IMR-90 (cell line): Measurements from ENCODE around the gene MEGF8. TPM values are rescaled to one million over a fixed set of nuclear protein-coding genes. Genes with fewer than 3 reads are reported as not detected.

Experiments
- ATAC-seq: fragments of 200-7000 bp; cut with Tn5 transposase; 2 replicates; pipeline ENCODE4 v1.9.1; 2020; ENCODE audit warnings: low read depth, mild to moderate bottlenecking, moderate library complexity
- BruUV-seq: library from RNA; stranded (reverse); fragments of 400-500 nt; replicated peaks from 2 replicates; lab custom pipeline; 2021; lab: Mats Ljungman, UMichigan
- CTCF ChIA-PET: fragments of 300-600 bp; formaldehyde crosslinking; extraction: SDS; loops from one replicate; lab custom pipeline; 2021; ENCODE audit warnings: antibody characterized with exemption; lab: Yijun Ruan, JAX
- POLR2A ChIA-PET: fragments of 300-600 bp; sonication (Branson Sonifier 250); formaldehyde crosslinking; loops from one replicate; lab custom pipeline; 2022; ENCODE audit warnings: antibody characterized with exemption; ENCODE audit not compliant: unreplicated experiment; lab: Charles Lee
- DNase-seq: peaks from one replicate; pipeline ENCODE4 v3.0.0; 2013
- H2AFZ ChIP-seq: replicated peaks from 2 replicates; pipeline ENCODE3; 2013; ENCODE audit warnings: low read length, mild to moderate bottlenecking; ENCODE audit not compliant: poor library complexity
- H2AK5ac ChIP-seq: 2 replicates; pipeline ENCODE4 v1.6.1; 2013; ENCODE audit warnings: low read depth, low read length, inconsistent platforms
- H2AK9ac ChIP-seq: replicated peaks from 2 replicates; pipeline ENCODE3; 2013; ENCODE audit warnings: mild to moderate bottlenecking, low read depth, low read length, moderate library complexity; ENCODE audit not compliant: poor library complexity
- H2BK120ac ChIP-seq: 2 replicates; pipeline ENCODE4 v1.6.1; 2013; ENCODE audit warnings: low read depth, low read length, inconsistent platforms
- H2BK15ac ChIP-seq: 3 replicates; pipeline ENCODE4 v1.6.1; 2013; ENCODE audit warnings: low read depth, low read length, inconsistent platforms
- H2BK20ac ChIP-seq: 2 replicates; pipeline ENCODE4 v1.6.1; 2013; ENCODE audit warnings: low read depth, mild to moderate bottlenecking, inconsistent platforms, low read length, moderate library complexity
- H2BK5ac ChIP-seq: 2 replicates; pipeline ENCODE4 v1.6.1; 2013; ENCODE audit warnings: mild to moderate bottlenecking, low read depth, low read length, inconsistent platforms; ENCODE audit not compliant: poor library complexity, severe bottlenecking
- H3K14ac ChIP-seq: replicated peaks from 2 replicates; pipeline ENCODE4 v1.6.1; 2013; ENCODE audit warnings: low read depth, low read length, inconsistent platforms
- H3K18ac ChIP-seq: 2 replicates; pipeline ENCODE4 v1.6.1; 2013; ENCODE audit warnings: low read depth, low read length, control low read depth
- H3K23ac ChIP-seq: 2 replicates; pipeline ENCODE4 v1.6.1; 2013; ENCODE audit warnings: low read depth, low read length, inconsistent platforms
- H3K27ac ChIP-seq: 2 replicates; pipeline ENCODE4 v1.5.1; 2013; ENCODE audit warnings: mild to moderate bottlenecking, control low read depth, low read length; ENCODE audit not compliant: insufficient read depth
- H3K27me3 ChIP-seq: 2 replicates; pipeline ENCODE4 v1.6.1; 2013; ENCODE audit warnings: low read length; ENCODE audit not compliant: control insufficient read depth, insufficient read depth
- H3K36me3 ChIP-seq: 2 replicates; pipeline ENCODE4 v1.6.1; 2013; ENCODE audit warnings: low read length, mixed read lengths; ENCODE audit not compliant: control insufficient read depth, insufficient read depth
- H3K4ac ChIP-seq: 2 replicates; pipeline ENCODE4 v1.6.1; 2013; ENCODE audit warnings: low read depth, low read length, inconsistent platforms
- H3K4me1 ChIP-seq: 2 replicates; pipeline ENCODE4 v1.6.1; 2013; ENCODE audit warnings: low read length, mixed read lengths; ENCODE audit not compliant: control insufficient read depth, insufficient read depth
- H3K4me2 ChIP-seq: 2 replicates; pipeline ENCODE4 v1.6.1; 2013; ENCODE audit warnings: low read depth, mild to moderate bottlenecking, control low read depth, low read length, moderate library complexity
- H3K4me3 ChIP-seq: 2 replicates; pipeline ENCODE4 v1.5.1; 2013; ENCODE audit warnings: low read depth, mild to moderate bottlenecking, control low read depth, low read length, moderate library complexity; ENCODE audit not compliant: insufficient read depth
- H3K56ac ChIP-seq: 2 replicates; pipeline ENCODE4 v1.6.1; 2013; ENCODE audit warnings: low read length, inconsistent platforms; ENCODE audit not compliant: insufficient read depth; ENCODE audit errors: extremely low read depth
- H3K79me1 ChIP-seq, 2 experiments: 2 replicates each; pipeline ENCODE4 v1.6.1; 2013; ENCODE audit warnings: low read length in 2 of 2, inconsistent platforms in 1 of 2, low read depth in 1 of 2
- H3K9ac ChIP-seq: 2 replicates; pipeline ENCODE4 v1.6.1; 2013; ENCODE audit warnings: low read depth, low read length, control low read depth
- H3K9me1 ChIP-seq: 2 replicates; pipeline ENCODE4 v1.6.1; 2013; ENCODE audit warnings: low read length, inconsistent platforms; ENCODE audit not compliant: insufficient read depth
- H3K9me3 ChIP-seq: 2 replicates; pipeline ENCODE4 v1.6.1; 2013; ENCODE audit warnings: low read length; ENCODE audit not compliant: control insufficient read depth, insufficient read depth
- H4K20me1 ChIP-seq: 2 replicates; pipeline ENCODE4 v1.6.1; 2013; ENCODE audit warnings: low read length, inconsistent platforms; ENCODE audit not compliant: insufficient read depth
- H4K5ac ChIP-seq: 2 replicates; pipeline ENCODE4 v1.6.1; 2013; ENCODE audit warnings: mild to moderate bottlenecking, low read depth, low read length, control low read depth
- H4K8ac ChIP-seq, 2 experiments: 2 replicates each; pipeline ENCODE4 v1.6.1; 2013; ENCODE audit warnings: low read depth in 2 of 2, low read length in 2 of 2, control low read depth in 1 of 2, inconsistent platforms in 1 of 2
- H4K91ac ChIP-seq: 2 replicates; pipeline ENCODE4 v1.6.1; 2013; ENCODE audit warnings: low read depth, low read length, inconsistent platforms; ENCODE audit not compliant: insufficient read depth
- CEBPB ChIP-seq: IDR thresholded peaks from 2 replicates; pipeline ENCODE4 v1.6.1; 2012; ENCODE audit warnings: low read depth, low read length, improper control_type of control experiment
- CTCF ChIP-seq: conservative IDR thresholded peaks from 2 replicates; pipeline ENCODE4 v1.5.1; 2012; ENCODE audit warnings: mild to moderate bottlenecking, low read depth, low read length, improper control_type of control experiment
- NFE2L2 ChIP-seq: fragments of 150-350 bp; IDR thresholded peaks from 2 replicates; pipeline ENCODE4 v1.6.1; 2016; ENCODE audit warnings: low read depth, mild to moderate bottlenecking, low read length
- POLR2A ChIP-seq: IDR thresholded peaks from 2 replicates; pipeline ENCODE4 v1.6.1; 2012; ENCODE audit warnings: mild to moderate bottlenecking, low read depth, low read length
- RAD21 ChIP-seq: IDR thresholded peaks from 2 replicates; pipeline ENCODE4 v1.6.1; 2012; ENCODE audit warnings: low read length, improper control_type of control experiment
- SMC3 ChIP-seq: fragments of 150-350 bp; IDR thresholded peaks from 2 replicates; pipeline ENCODE4 v1.6.1; 2016; ENCODE audit warnings: low read depth, mild to moderate bottlenecking, antibody characterized with exemption, low read length, moderate library complexity
- WGBS, 2 experiments: methylation state at CpG; one replicate each; pipeline versions ENCODE4 v1.1.5 to v1.1.7; 2013; ENCODE audit warnings: missing lambda C conversion rate in 2 of 2; ENCODE audit not compliant: insufficient read length in 1 of 2; ENCODE audit errors: extremely low coverage in 2 of 2; 5-methylcytosine and 5-hydroxymethylcytosine counted together
- dilution Hi-C: fragments of 300-500 bp; cut with HindIII; formaldehyde crosslinking; loops from one replicate; pipeline ENCODE4 v1.14.3; 2018; ENCODE audit warnings: low sequenced_read_pairs; ENCODE audit not compliant: unreplicated experiment
- in situ Hi-C: fragments of 300-500 bp; cut with MboI; formaldehyde crosslinking; loops from 3 replicates; pipeline ENCODE4 v1.14.3; 2019; ENCODE audit warnings: low sequenced_read_pairs, inconsistent platforms, mixed read lengths
- intact Hi-C: fragments of 100-400 bp; cut with micrococcal nuclease; formaldehyde crosslinking; loops from 2 replicates; pipeline ENCODE4 v1.10.0; 2022
- polyA plus RNA-seq, 3 experiments: library from polyadenylated mRNA; depleted of rRNA; stranded (reverse); fragments of >200 nt; gene quantifications; 2 replicates each; pipeline ENCODE4 v1.2.3, GENCODE V29; 2012; ENCODE audit warnings: low replicate concordance in 1 of 3
- total RNA-seq: library from RNA; depleted of rRNA; stranded (reverse); fragments of >200 nt; gene quantifications from 2 replicates; pipeline ENCODE4 v1.2.3, GENCODE V29; 2012
- TF ChIP-seq, protein P1 (sequence below): fragments of 150-350 bp; IDR thresholded peaks from 2 replicates; pipeline ENCODE4 v1.6.1; 2016; ENCODE audit warnings: low read depth, mild to moderate bottlenecking, low read length, moderate library complexity, borderline replicate concordance

MEGF8 gene
- total and polyA plus RNA-seq, 2 of the 4 experiments (the other 2 are of a cell fraction), result 2.3 to 12.5 TPM

DNA sequence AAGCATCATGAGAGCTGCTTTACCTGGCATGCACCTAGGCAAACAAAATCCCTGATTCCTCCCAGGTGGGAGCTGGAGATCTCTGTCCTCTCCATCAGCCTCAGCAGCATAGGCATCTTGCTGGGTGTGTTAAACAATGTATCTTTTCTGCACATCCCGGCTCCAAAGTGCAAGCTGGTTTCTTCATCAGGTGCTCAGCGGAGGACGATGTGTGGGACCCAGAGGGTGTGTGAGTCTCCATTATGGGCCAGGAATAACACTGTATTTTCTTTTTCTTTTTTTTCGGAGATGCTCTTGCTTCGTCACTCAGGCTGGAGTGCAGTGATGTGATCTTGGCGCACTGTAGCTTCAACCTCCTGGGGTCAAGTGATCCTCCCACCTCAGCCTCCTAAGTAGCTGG lies 54.7 kb downstream of the MEGF8 start (continued):
- no peak for TF ChIP-seq POLR2A
- TF ChIP-seq, protein P1, sequence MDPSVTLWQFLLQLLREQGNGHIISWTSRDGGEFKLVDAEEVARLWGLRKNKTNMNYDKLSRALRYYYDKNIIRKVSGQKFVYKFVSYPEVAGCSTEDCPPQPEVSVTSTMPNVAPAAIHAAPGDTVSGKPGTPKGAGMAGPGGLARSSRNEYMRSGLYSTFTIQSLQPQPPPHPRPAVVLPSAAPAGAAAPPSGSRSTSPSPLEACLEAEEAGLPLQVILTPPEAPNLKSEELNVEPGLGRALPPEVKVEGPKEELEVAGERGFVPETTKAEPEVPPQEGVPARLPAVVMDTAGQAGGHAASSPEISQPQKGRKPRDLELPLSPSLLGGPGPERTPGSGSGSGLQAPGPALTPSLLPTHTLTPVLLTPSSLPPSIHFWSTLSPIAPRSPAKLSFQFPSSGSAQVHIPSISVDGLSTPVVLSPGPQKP, result no peak

DNA sequence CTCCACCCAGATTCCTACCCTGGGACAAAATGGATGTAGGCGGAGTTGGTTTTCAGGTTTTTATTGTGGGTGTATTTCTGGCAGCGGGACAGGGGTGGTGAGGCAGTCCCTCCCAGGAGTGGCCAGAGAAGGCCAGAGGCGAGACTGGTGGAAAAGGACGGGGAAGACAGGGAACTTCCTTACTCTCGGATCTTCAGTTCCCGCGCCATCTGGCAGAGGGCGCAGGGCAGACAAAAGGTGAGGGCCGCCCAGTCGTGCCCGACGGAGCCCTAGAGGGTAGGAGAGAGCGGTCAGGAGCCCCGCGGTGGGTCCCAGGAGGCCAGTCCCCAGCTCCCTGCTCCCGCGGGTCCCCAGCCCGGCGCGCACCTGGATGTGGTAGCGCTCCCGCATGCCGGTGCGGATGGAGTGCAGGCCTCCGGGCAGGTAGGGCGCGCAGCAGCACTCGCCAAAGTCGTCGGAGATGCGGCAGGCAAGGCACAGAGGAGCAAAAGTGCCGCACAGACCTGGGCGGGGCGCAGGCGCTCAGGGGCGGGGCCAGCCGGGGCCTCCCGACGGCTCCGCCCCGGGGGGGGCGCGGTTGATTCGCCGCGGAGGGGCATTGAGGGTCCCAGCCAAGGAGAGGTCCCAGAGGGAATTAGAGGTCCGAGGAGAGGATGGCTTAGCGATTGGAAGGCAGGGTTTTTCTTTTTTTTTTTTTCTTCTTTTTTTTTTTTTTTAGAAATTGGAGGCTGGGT lies 61.7 kb downstream of the MEGF8 start:
- Histone ChIP-seq H3K9me1 (no peaks in the 10 kb centered on the region), H4K20me1 (no peaks in the 10 kb centered on the region; the same call in none of the 2 replicates), H3K14ac (no peak overlapping the region), H3K27me3 (peaks cover 31% of the 10 kb centered on the region), H4K5ac (no peak overlapping the region), H2AK9ac (peak overlapping the region; percentile 76), H3K56ac (no peak overlapping the region), H3K79me1 (no peaks in the 10 kb centered on the region), H2BK5ac (no peak overlapping the region), H3K4ac (no peak overlapping the region), H3K4me3 (peak overlapping the region; percentile 22), H2BK120ac (no peak overlapping the region), H2BK20ac (no peak overlapping the region), H3K9me3 (no peaks in the 10 kb centered on the region), H2BK15ac (no peak overlapping the region), H3K9ac (no peak overlapping the region), H3K27ac (no peak overlapping the region), H3K23ac (no peak overlapping the region), H3K4me1 (no peaks in the 10 kb centered on the region), H3K18ac (no peak overlapping the region), H2AK5ac (no peak overlapping the region), H3K36me3 (no peaks in the 10 kb centered on the region), H2AFZ (peak overlapping the region; percentile 99), H3K4me2 (peak overlapping the region; percentile 57; the same call in 1 of the 2 replicates), H4K8ac (0 out of 4 replicates have a peak overlapping the region, but pooled peaks of 1 of the 2 experiments have one; percentile 9), H4K91ac (no peak overlapping the region)
- POLR2A ChIA-PET, result no interaction called here
- peak; percentile 43 for TF ChIP-seq CTCF
- TF ChIP-seq POLR2A, result no peak
- no peak for TF ChIP-seq CEBPB
- peak; percentile 35; the same call in 1 of the 2 replicates for TF ChIP-seq RAD21
- TF ChIP-seq SMC3, result peak; percentile 39; the same call in 1 of the 2 replicates
- TF ChIP-seq NFE2L2, result no peak
- in situ Hi-C loops, result no loop called here
- CTCF ChIA-PET, result interaction anchor here (0.6 kb wide), 1 partner anchor 59 kb away, joined by 3 read pairs; no protein-coding TSS in a partner anchor
- dilution Hi-C loops, result no loop called here
- intact Hi-C loops, result no loop called here
- ATAC-seq, result peak; percentile 88
- BruUV-seq, result no TSS peak
- 3% methylated on average over 32 of the region's 48 CpGs; no CpG with 5 or more reads in 1 of the 2 experiments for whole genome bisulfite sequencing, 2 experiments
- DNase-seq, result peak; percentile 33
